OCI-LY7 (cell line): ENCODE data around the gene CLEC2B. TPM values are rescaled to one million over a fixed set of nuclear protein-coding genes. Genes with fewer than 3 reads are reported as not detected.

Experiments
- BruUV-seq: library from RNA; stranded (reverse); fragments of 400-500 nt; replicated peaks from 2 replicates; lab custom pipeline; 2021; lab: Mats Ljungman, UMichigan
- CTCF ChIA-PET: fragments of 300-600 bp; sonication (Branson Sonifier 250); formaldehyde crosslinking; loops from one replicate; lab custom pipeline; 2022; ENCODE audit warnings: antibody characterized with exemption; ENCODE audit not compliant: unreplicated experiment; lab: Charles Lee
- POLR2A ChIA-PET: fragments of 300-600 bp; sonication (Branson Sonifier 250); formaldehyde crosslinking; loops from one replicate; lab custom pipeline; 2022; ENCODE audit warnings: antibody characterized with exemption; lab: Charles Lee
- DNase-seq: peaks from one replicate; pipeline ENCODE4 v3.0.0-alpha.2; 2015; ENCODE audit warnings: low spot score
- H2AFZ ChIP-seq: fragments of 200-600 bp; sonication (generic), shearing (Covaris generic); 2 replicates; pipeline ENCODE4 v1.6.1; 2014; ENCODE audit warnings: mild to moderate bottlenecking, antibody characterized with exemption, low read length, moderate library complexity
- H3K27ac ChIP-seq: fragments of 200-600 bp; sonication (generic); 2 replicates; pipeline ENCODE4 v1.5.1; 2014; ENCODE audit warnings: mixed run types, low read depth, mild to moderate bottlenecking, moderate library complexity, low read length, inconsistent platforms; ENCODE audit not compliant: poor library complexity, severe bottlenecking
- H3K36me3 ChIP-seq: fragments of 200-600 bp; sonication (generic); 2 replicates; pipeline ENCODE4 v1.6.1; 2014; ENCODE audit warnings: mild to moderate bottlenecking, antibody characterized with exemption, low read length, moderate library complexity, mixed read lengths; ENCODE audit not compliant: insufficient read depth
- H3K4me1 ChIP-seq: fragments of 200-600 bp; sonication (generic); 2 replicates; pipeline ENCODE4 v1.5.1; 2014; ENCODE audit warnings: mild to moderate bottlenecking, low read length; ENCODE audit not compliant: insufficient read depth, poor library complexity, severe bottlenecking
- H3K4me2 ChIP-seq: fragments of 200-600 bp; sonication (generic); 2 replicates; pipeline ENCODE4 v1.6.1; 2014; ENCODE audit warnings: mild to moderate bottlenecking, low read length
- H3K4me3 ChIP-seq: fragments of 200-600 bp; sonication (generic); 2 replicates; pipeline ENCODE4 v1.5.1; 2014; ENCODE audit warnings: mild to moderate bottlenecking, low read depth, low read length; ENCODE audit not compliant: poor library complexity, severe bottlenecking
- H3K79me2 ChIP-seq: fragments of 200-600 bp; sonication (generic); 2 replicates; pipeline ENCODE4 v1.6.1; 2016; ENCODE audit warnings: low read depth, mild to moderate bottlenecking, low read length, moderate library complexity, mixed read lengths; ENCODE audit not compliant: insufficient read depth
- H3K9me2 ChIP-seq: fragments of 200-600 bp; sonication (generic); 2 replicates; pipeline ENCODE4 v1.6.1; 2016; ENCODE audit warnings: mild to moderate bottlenecking, low read length, mixed read lengths; ENCODE audit not compliant: insufficient read depth
- H3K9me3 ChIP-seq: fragments of 200-600 bp; sonication (generic); 2 replicates; pipeline ENCODE4 v1.6.1; 2014; ENCODE audit warnings: mild to moderate bottlenecking, mixed run types, low read length, mixed read lengths
- H4K20me1 ChIP-seq: fragments of 200-600 bp; sonication (generic); 2 replicates; pipeline ENCODE4 v1.6.1; 2014; ENCODE audit warnings: mild to moderate bottlenecking, antibody characterized with exemption, low read length, moderate library complexity, mixed read lengths; ENCODE audit not compliant: insufficient read depth
- EZH2phosphoT487 ChIP-seq: fragments of 200-600 bp; sonication (generic); IDR thresholded peaks from 2 replicates; pipeline ENCODE4 v1.6.1; 2018; ENCODE audit warnings: low read depth, borderline replicate concordance, mild to moderate bottlenecking, mixed run types, antibody characterized with exemption, low read length, moderate library complexity, mixed read lengths
- intact Hi-C: fragments of 100-400 bp; cut with micrococcal nuclease; formaldehyde crosslinking; loops from one replicate; pipeline ENCODE4 v1.10.0; 2022; ENCODE audit not compliant: unreplicated experiment
- total RNA-seq, 2 experiments: library from RNA; depleted of rRNA in 1 of 2; stranded (reverse); fragments of >200 nt in 1 of 2; shearing (Covaris generic) in 1 of 2; gene quantifications; 2 replicates each; pipeline ENCODE4 v1.2.3, GENCODE V29; 2014 to 2022
- TF ChIP-seq, protein P1 (sequence below): fragments of 200-600 bp; sonication (generic); conservative IDR thresholded peaks from 2 replicates; pipeline ENCODE4 v1.5.1; 2014; ENCODE audit warnings: mild to moderate bottlenecking, antibody characterized with exemption, low read length, moderate library complexity, mixed read lengths

CLEC2B gene
- total RNA-seq, 2 experiments from 2014 or later = 2.2 to 2.3 TPM

DNA sequence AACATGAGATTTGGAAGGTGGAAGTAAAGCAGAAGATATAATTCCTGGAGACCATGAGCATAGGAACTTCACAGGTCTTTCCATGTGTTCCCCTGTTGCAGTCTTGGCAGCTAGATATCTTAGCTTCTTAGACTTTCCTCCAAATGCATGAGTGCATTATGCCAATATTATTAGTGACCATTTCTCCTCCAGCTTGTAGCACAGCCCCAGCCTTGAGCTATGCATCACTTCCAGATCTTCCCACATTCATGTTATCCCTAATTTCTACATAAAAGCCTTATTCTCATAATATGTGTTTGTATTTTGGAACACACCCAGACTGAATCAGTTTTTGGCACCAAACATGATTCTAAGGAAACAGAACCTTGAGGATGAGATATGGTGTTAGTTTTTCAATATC, 11.0 kb downstream of the CLEC2B start:
- no peak overlapping the region for H2AFZ ChIP-seq
- H3K4me2 ChIP-seq = no peak overlapping the region
- TF ChIP-seq, protein P1, sequence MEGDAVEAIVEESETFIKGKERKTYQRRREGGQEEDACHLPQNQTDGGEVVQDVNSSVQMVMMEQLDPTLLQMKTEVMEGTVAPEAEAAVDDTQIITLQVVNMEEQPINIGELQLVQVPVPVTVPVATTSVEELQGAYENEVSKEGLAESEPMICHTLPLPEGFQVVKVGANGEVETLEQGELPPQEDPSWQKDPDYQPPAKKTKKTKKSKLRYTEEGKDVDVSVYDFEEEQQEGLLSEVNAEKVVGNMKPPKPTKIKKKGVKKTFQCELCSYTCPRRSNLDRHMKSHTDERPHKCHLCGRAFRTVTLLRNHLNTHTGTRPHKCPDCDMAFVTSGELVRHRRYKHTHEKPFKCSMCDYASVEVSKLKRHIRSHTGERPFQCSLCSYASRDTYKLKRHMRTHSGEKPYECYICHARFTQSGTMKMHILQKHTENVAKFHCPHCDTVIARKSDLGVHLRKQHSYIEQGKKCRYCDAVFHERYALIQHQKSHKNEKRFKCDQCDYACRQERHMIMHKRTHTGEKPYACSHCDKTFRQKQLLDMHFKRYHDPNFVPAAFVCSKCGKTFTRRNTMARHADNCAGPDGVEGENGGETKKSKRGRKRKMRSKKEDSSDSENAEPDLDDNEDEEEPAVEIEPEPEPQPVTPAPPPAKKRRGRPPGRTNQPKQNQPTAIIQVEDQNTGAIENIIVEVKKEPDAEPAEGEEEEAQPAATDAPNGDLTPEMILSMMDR = no peak
- no peak for TF ChIP-seq EZH2phosphoT487
- BruUV-seq = no TSS peak
- H3K4me1 ChIP-seq = no peaks in the 10 kb centered on the region
- DNase-seq = no peak
- H3K9me3 ChIP-seq = no peaks in the 10 kb centered on the region; the same call in 1 of the 2 replicates
- intact Hi-C loops = no loop called here
- ChIA-PET CTCF (no interaction called here), POLR2A (interaction anchor here (0.6 kb wide), 1 partner anchor 485 kb away, joined by 4 read pairs; no protein-coding TSS in a partner anchor)
- H3K79me2 ChIP-seq = no peaks in the 10 kb centered on the region
- no peaks in the 10 kb centered on the region for H4K20me1 ChIP-seq
- H3K9me2 ChIP-seq = no peaks in the 10 kb centered on the region
- no peaks in the 10 kb centered on the region for H3K36me3 ChIP-seq
- H3K4me3 ChIP-seq = no peak overlapping the region
- H3K27ac ChIP-seq = no peak overlapping the region

DNA sequence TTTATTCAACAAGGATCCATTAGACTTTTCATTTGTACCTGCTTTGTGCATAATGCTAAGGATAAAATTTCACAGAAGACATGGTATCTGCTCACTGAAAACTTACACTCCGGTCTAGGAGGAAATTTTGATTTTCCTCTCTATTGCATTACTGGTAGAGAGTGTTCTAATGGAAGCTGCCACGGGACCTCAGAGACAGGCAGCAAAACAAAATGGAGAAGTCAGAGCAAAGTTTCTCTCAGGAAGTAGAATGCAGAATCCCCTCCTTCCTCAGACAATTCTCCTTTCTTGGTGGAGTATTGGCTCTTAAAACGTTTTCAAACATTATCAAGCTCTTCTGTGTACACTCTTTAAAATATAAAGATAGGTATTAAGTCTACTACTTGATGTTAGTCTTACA, 12.3 kb downstream of the CLEC2B start:
- Histone ChIP-seq H3K9me2 (no peaks in the 10 kb centered on the region), H3K79me2 (no peaks in the 10 kb centered on the region), H3K9me3 (no peaks in the 10 kb centered on the region), H4K20me1 (no peaks in the 10 kb centered on the region), H3K36me3 (no peaks in the 10 kb centered on the region), H3K4me2 (no peak overlapping the region), H3K4me3 (no peak overlapping the region), H3K4me1 (no peaks in the 10 kb centered on the region), H2AFZ (no peak overlapping the region), H3K27ac (no peak overlapping the region)
- intact Hi-C loops = no loop called here
- CTCF ChIA-PET = no interaction called here
- TF ChIP-seq, protein P1 = no peak
- no peak for TF ChIP-seq EZH2phosphoT487
- no TSS peak for BruUV-seq
- POLR2A ChIA-PET = no interaction called here
- no peak for DNase-seq

DNA sequence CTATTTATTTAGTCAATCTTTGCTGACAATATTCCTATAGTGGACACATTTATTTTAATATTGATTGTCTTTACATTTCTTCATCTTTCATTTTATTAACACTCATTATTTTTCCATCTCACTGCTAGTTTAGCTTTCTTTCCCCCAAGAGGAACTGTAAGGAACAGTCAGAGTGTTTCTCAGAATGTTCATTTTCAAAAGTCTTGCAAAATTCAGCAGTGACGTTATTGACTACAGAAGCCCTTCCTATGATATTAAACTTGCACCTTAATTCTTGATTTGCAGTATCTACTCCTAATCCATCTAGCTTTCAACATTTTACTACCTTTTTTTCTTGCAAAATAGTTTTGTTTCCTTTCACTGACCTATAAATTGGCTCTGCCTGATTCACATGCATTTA, 13.0 kb downstream of the CLEC2B start:
- BruUV-seq = no TSS peak
- no peak overlapping the region for H2AFZ ChIP-seq
- POLR2A ChIA-PET = no interaction called here
- intact Hi-C loops = no loop called here
- H3K9me3 ChIP-seq = no peaks in the 10 kb centered on the region
- no peak overlapping the region for H3K4me2 ChIP-seq
- no peak for DNase-seq
- no peaks in the 10 kb centered on the region for H3K4me1 ChIP-seq
- no peak overlapping the region for H3K4me3 ChIP-seq
- H3K79me2 ChIP-seq = no peaks in the 10 kb centered on the region
- H3K9me2 ChIP-seq = no peaks in the 10 kb centered on the region
- CTCF ChIA-PET = no interaction called here
- no peak overlapping the region for H3K27ac ChIP-seq
- TF ChIP-seq, protein P1 = no peak
- no peak for TF ChIP-seq EZH2phosphoT487
- H4K20me1 ChIP-seq = no peaks in the 10 kb centered on the region
- H3K36me3 ChIP-seq = no peaks in the 10 kb centered on the region
